H1 (cell line): Measurements from ENCODE around the gene CRACDL. TPM values are rescaled to one million over a fixed set of nuclear protein-coding genes. Genes with fewer than 3 reads are reported as not detected.

ENCODE experiments used
- CTCF ChIA-PET: fragments of 300-600 bp; sonication (Branson Sonifier 250); formaldehyde crosslinking; loops from one replicate; lab custom pipeline; 2021; ENCODE audit not compliant: partially characterized antibody; lab: Charles Lee
- POLR2A ChIA-PET: fragments of 300-600 bp; sonication (Branson Sonifier 250); formaldehyde crosslinking; loops from one replicate; lab custom pipeline; 2021; ENCODE audit warnings: inconsistent platforms; ENCODE audit not compliant: partially characterized antibody; lab: Charles Lee
- DNase-seq, 2 experiments: peaks; one replicate each; pipeline versions ENCODE4 v3.0.0 to v3.0.0-alpha.2; 2010 to 2022; ENCODE audit warnings: low spot score in 2 of 2, low read depth in 1 of 2, mixed read lengths in 1 of 2
- FAIRE-seq: peaks from 2 replicates; lab custom pipeline; 2011; peaks lifted over from hg19 to GRCh38; lab: Jason Lieb, UNC
- H2AFZ ChIP-seq: 2 replicates; pipeline ENCODE4 v1.8.1; 2012; ENCODE audit warnings: low read length, inconsistent platforms
- H2AK5ac ChIP-seq: 2 replicates; pipeline ENCODE4 v1.6.1; 2013; ENCODE audit warnings: low read depth, low read length
- H2BK120ac ChIP-seq: replicated peaks from 2 replicates; pipeline ENCODE3; 2013; ENCODE audit warnings: low read depth, low read length, inconsistent platforms
- H2BK12ac ChIP-seq: 2 replicates; pipeline ENCODE4 v1.6.1; 2013; ENCODE audit warnings: low read depth, low read length
- H2BK15ac ChIP-seq: 2 replicates; pipeline ENCODE4 v1.6.1; 2013; ENCODE audit warnings: low read length
- H2BK20ac ChIP-seq: 2 replicates; pipeline ENCODE4 v1.6.1; 2013; ENCODE audit warnings: low read length
- H2BK5ac ChIP-seq: 2 replicates; pipeline ENCODE4 v1.6.1; 2013; ENCODE audit warnings: low read depth, low read length
- H3K14ac ChIP-seq: 2 replicates; pipeline ENCODE4 v1.6.1; 2013; ENCODE audit warnings: inconsistent platforms; ENCODE audit not compliant: insufficient read length
- H3K18ac ChIP-seq: 2 replicates; pipeline ENCODE4 v1.6.1; 2013; ENCODE audit warnings: low read length; ENCODE audit errors: extremely low read depth
- H3K23ac ChIP-seq: 2 replicates; pipeline ENCODE4 v1.6.1; 2013; ENCODE audit warnings: inconsistent platforms; ENCODE audit not compliant: insufficient read length
- H3K23me2 ChIP-seq: 2 replicates; pipeline ENCODE4 v1.6.1; 2013; ENCODE audit warnings: low read depth, low read length
- H3K27ac ChIP-seq: 2 replicates; pipeline ENCODE4 v1.6.1; 2011; ENCODE audit warnings: low read depth, low read length, inconsistent platforms
- H3K27me3 ChIP-seq, 4 experiments: replicated peaks in 1 of 4; 1 replicate in 1 of 4; 2 replicates in 3 of 4; pipeline versions ENCODE4 v1.6.1 to v1.8.1; 2011 to 2013; ENCODE audit warnings: low read length in 3 of 4, mild to moderate bottlenecking in 3 of 4, inconsistent platforms in 2 of 4, mixed read lengths in 2 of 4, moderate library complexity in 1 of 4; ENCODE audit not compliant: control insufficient read depth in 3 of 4, insufficient read depth in 3 of 4; ENCODE audit errors: extremely low read depth in 1 of 4
- H3K36me3 ChIP-seq, 4 experiments: 2 replicates each; pipeline versions ENCODE4 v1.6.1 to v1.8.1; 2011 to 2013; ENCODE audit warnings: mild to moderate bottlenecking in 4 of 4, low read length in 3 of 4, moderate library complexity in 2 of 4, control low read depth in 1 of 4, inconsistent platforms in 1 of 4; ENCODE audit not compliant: insufficient read depth in 4 of 4, control insufficient read depth in 2 of 4
- H3K4ac ChIP-seq: replicated peaks from 2 replicates; pipeline ENCODE3; 2013; ENCODE audit warnings: low read length, low read depth, mixed read lengths, inconsistent platforms; ENCODE audit not compliant: insufficient read length
- H3K4me1 ChIP-seq, 4 experiments: replicated peaks in 1 of 4; 1 replicate in 1 of 4; 2 replicates in 3 of 4; pipeline versions ENCODE4 v1.6.1 to v1.8.1; 2011 to 2013; ENCODE audit warnings: low read length in 3 of 4, inconsistent platforms in 2 of 4, mixed read lengths in 1 of 4; ENCODE audit not compliant: insufficient read depth in 4 of 4, control insufficient read depth in 3 of 4
- H3K4me2 ChIP-seq, 2 experiments: 2 replicates each; pipeline versions ENCODE4 v1.6.1 to v1.8.1; 2011 to 2013; ENCODE audit warnings: low read depth in 2 of 2, low read length in 2 of 2, control low read depth in 1 of 2, inconsistent platforms in 1 of 2, mild to moderate bottlenecking in 1 of 2; ENCODE audit not compliant: insufficient read depth in 1 of 2
- H3K4me3 ChIP-seq, 4 experiments: fragments of 200-600, 300-600 bp in 1 of 4; sonication (generic), shearing (Covaris generic), sonication (Bioruptor Twin) in 1 of 4; 2 replicates each; pipeline versions ENCODE4 v1.5.1 to v1.8.1; 2011 to 2016; ENCODE audit warnings: low read length in 4 of 4, low read depth in 3 of 4, control low read depth in 2 of 4, inconsistent platforms in 2 of 4, mild to moderate bottlenecking in 2 of 4, mixed read lengths in 1 of 4, moderate library complexity in 1 of 4; ENCODE audit not compliant: insufficient read depth in 2 of 4; ENCODE audit errors: extremely low read depth in 1 of 4
- H3K56ac ChIP-seq: replicated peaks from 2 replicates; pipeline ENCODE3; 2013; ENCODE audit warnings: low read depth, mild to moderate bottlenecking, mixed read lengths, low read length, inconsistent platforms; ENCODE audit not compliant: insufficient read length
- H3K79me1 ChIP-seq: 2 replicates; pipeline ENCODE4 v1.6.1; 2013; ENCODE audit warnings: low read depth, low read length, control low read depth
- H3K79me2 ChIP-seq, 2 experiments: 2 replicates each; pipeline versions ENCODE4 v1.6.1 to v1.8.1; 2012 to 2013; ENCODE audit warnings: low read length in 2 of 2, mild to moderate bottlenecking in 2 of 2, inconsistent platforms in 1 of 2; ENCODE audit not compliant: insufficient read depth in 2 of 2, control insufficient read depth in 1 of 2
- H3K9ac ChIP-seq, 4 experiments: replicated peaks in 1 of 4; 1 replicate in 1 of 4; 2 replicates in 3 of 4; pipeline versions ENCODE4 v1.6.1 to v1.8.1; 2011 to 2013; ENCODE audit warnings: low read depth in 3 of 4, low read length in 3 of 4, control low read depth in 2 of 4, mild to moderate bottlenecking in 2 of 4, moderate library complexity in 2 of 4, inconsistent platforms in 1 of 4; ENCODE audit errors: extremely low read depth in 1 of 4
- H3K9me3 ChIP-seq, 2 experiments: 2 replicates each; pipeline versions ENCODE4 v1.6.1 to v1.8.1; 2012 to 2013; ENCODE audit warnings: mild to moderate bottlenecking in 2 of 2, moderate library complexity in 2 of 2, control low read depth in 1 of 2, inconsistent platforms in 1 of 2, low read depth in 1 of 2, low read length in 1 of 2, mixed read lengths in 1 of 2; ENCODE audit not compliant: insufficient read depth in 2 of 2
- H4K20me1 ChIP-seq, 2 experiments: replicated peaks in 1 of 2; 2 replicates each; pipeline versions ENCODE3 to v1.8.1; 2011 to 2013; ENCODE audit warnings: inconsistent platforms in 2 of 2, low read length in 2 of 2, mild to moderate bottlenecking in 1 of 2; ENCODE audit not compliant: insufficient read depth in 2 of 2, control insufficient read depth in 1 of 2
- H4K5ac ChIP-seq: 2 replicates; pipeline ENCODE4 v1.6.1; 2013; ENCODE audit warnings: low read length, low read depth, mixed read lengths, inconsistent platforms; ENCODE audit not compliant: insufficient read length
- H4K8ac ChIP-seq: 2 replicates; pipeline ENCODE4 v1.8.0; 2013; ENCODE audit warnings: mild to moderate bottlenecking, moderate library complexity, low read length, inconsistent platforms; ENCODE audit not compliant: insufficient read depth; ENCODE audit errors: extremely low read depth
- H4K91ac ChIP-seq: replicated peaks from 2 replicates; pipeline ENCODE3; 2013; ENCODE audit warnings: low read length, mixed read lengths, inconsistent platforms; ENCODE audit not compliant: insufficient read length
- HDAC6 ChIP-seq: IDR thresholded peaks from one replicate; pipeline ENCODE4 v1.7.1; 2012; ENCODE audit warnings: low read depth, mild to moderate bottlenecking, inconsistent platforms, low read length, moderate library complexity
- NANOG ChIP-seq: IDR thresholded peaks from 2 replicates; pipeline ENCODE4 v1.6.1; 2011; ENCODE audit warnings: low read length, low read depth, mild to moderate bottlenecking, inconsistent platforms; ENCODE audit not compliant: insufficient read depth, poor library complexity, severe bottlenecking
- TBP ChIP-seq: IDR thresholded peaks from 2 replicates; pipeline ENCODE4 v1.6.1; 2011; ENCODE audit warnings: low read depth, low read length, improper control_type of control experiment
- WGBS, 2 experiments: shearing (Covaris generic) in 1 of 2; methylation state at CpG; one replicate each; pipeline versions ENCODE4 v1.1.6 to v1.1.7; 2013 to 2015; ENCODE audit warnings: low lambda C conversion rate in 2 of 2, mixed read lengths in 2 of 2, inconsistent platforms in 1 of 2, low coverage in 1 of 2, missing lambda C conversion rate in 1 of 2; ENCODE audit not compliant: insufficient replicate concordance in 2 of 2, insufficient coverage in 1 of 2, insufficient read length in 1 of 2; ENCODE audit errors: extremely low coverage in 1 of 2, missing lambda C conversion rate in 1 of 2; 5-methylcytosine and 5-hydroxymethylcytosine counted together
- polyA plus RNA-seq, 7 experiments: library from polyadenylated mRNA; depleted of rRNA in 3 of 7; stranded (reverse) in 5 of 7; unstranded in 2 of 7; fragments of >200 nt in 5 of 7; fragments of 200-250 nt in 2 of 7; gene quantifications; 1 replicate in 5 of 7; 2 replicates in 1 of 7; 4 replicates in 1 of 7; pipeline versions ENCODE4 v1.2.1 to v1.2.3, GENCODE V29; 2011 to 2013; ENCODE audit warnings: missing spikeins in 2 of 7, mixed read lengths in 2 of 7
- total RNA-seq: library from RNA; stranded (reverse); fragmentation: NEBNext Ultra II Directional; extraction: Animal tissue kit (Norgen Biotek cat#: 25700); gene quantifications from 2 replicates; pipeline ENCODE4 v1.2.1, GENCODE V29; 2021
- TF ChIP-seq, protein P1 (sequence below): IDR thresholded peaks from 2 replicates; pipeline ENCODE4 v1.6.1; 2012; ENCODE audit warnings: low read length, inconsistent platforms
- TF ChIP-seq, protein P2 (sequence below): IDR thresholded peaks from 2 replicates; pipeline ENCODE4 v1.6.1; 2011; ENCODE audit warnings: low read length, improper control_type of control experiment

CRACDL gene
- total and polyA plus RNA-seq, 2 of the 8 experiments (the other 6 are each of a cell fraction or from before 2014, with no cell fraction given) = 0.07 to 0.38 TPM

DNA sequence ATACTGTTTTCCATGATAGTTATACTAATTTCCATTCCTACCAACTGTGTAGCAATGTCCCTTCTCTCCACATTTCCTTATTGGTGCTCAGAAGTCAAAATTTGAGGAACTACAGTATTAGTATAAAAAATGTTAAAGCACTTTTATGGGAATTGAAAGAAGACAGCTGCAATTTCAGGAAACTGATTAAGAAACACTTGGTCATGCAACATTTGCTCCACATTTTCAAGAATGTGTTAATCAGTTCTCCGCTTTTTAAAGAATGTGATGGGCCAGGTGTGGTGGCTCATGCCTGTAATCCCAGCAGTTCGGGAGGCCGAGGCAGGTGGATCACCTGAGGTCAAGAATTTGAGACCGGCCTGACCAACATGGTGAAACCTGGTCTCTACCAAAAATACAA is 171.5 kb downstream of the CRACDL start:
- POLR2A ChIA-PET = no interaction called here
- Histone ChIP-seq H3K56ac (no peak overlapping the region), H3K4ac (no peak overlapping the region), H3K14ac (no peak overlapping the region), H4K5ac (no peak overlapping the region), H3K4me2 (no peak overlapping the region), H3K23me2 (no peaks in the 10 kb centered on the region), H2BK20ac (no peak overlapping the region), H2BK15ac (no peak overlapping the region), H2AK5ac (no peak overlapping the region), H3K27ac (no peak overlapping the region), H4K8ac (no peak overlapping the region; the same call in 1 of the 2 replicates), H2BK12ac (no peak overlapping the region), H3K4me3 (no peak overlapping the region), H3K9me3 (no peaks in the 10 kb centered on the region), H3K4me1 (no peaks in the 10 kb centered on the region), H3K79me2 (no peaks in the 10 kb centered on the region), H3K27me3 (no peaks in the 10 kb centered on the region), H4K91ac (no peak overlapping the region), H3K79me1 (no peaks in the 10 kb centered on the region), H3K23ac (no peak overlapping the region), H3K9ac (no peak overlapping the region), H3K18ac (no peak overlapping the region), H2BK5ac (no peak overlapping the region), H3K36me3 (no peaks in the 10 kb centered on the region), H4K20me1 (no peaks in the 10 kb centered on the region), H2BK120ac (no peak overlapping the region), H2AFZ (no peak overlapping the region)
- FAIRE-seq (no peak), DNase-seq (no peak)
- TF ChIP-seq HDAC6 (no peak), TBP (no peak), NANOG (no peak)
- TF ChIP-seq, protein P1, sequence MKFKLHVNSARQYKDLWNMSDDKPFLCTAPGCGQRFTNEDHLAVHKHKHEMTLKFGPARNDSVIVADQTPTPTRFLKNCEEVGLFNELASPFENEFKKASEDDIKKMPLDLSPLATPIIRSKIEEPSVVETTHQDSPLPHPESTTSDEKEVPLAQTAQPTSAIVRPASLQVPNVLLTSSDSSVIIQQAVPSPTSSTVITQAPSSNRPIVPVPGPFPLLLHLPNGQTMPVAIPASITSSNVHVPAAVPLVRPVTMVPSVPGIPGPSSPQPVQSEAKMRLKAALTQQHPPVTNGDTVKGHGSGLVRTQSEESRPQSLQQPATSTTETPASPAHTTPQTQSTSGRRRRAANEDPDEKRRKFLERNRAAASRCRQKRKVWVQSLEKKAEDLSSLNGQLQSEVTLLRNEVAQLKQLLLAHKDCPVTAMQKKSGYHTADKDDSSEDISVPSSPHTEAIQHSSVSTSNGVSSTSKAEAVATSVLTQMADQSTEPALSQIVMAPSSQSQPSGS = no peak
- TF ChIP-seq, protein P2, sequence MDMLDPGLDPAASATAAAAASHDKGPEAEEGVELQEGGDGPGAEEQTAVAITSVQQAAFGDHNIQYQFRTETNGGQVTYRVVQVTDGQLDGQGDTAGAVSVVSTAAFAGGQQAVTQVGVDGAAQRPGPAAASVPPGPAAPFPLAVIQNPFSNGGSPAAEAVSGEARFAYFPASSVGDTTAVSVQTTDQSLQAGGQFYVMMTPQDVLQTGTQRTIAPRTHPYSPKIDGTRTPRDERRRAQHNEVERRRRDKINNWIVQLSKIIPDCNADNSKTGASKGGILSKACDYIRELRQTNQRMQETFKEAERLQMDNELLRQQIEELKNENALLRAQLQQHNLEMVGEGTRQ = no peak
- WGBS, 2 experiments = 85% methylated on average over 4 of the region's 4 CpGs; no CpG with 5 or more reads in 1 of the 2 experiments
- CTCF ChIA-PET = interaction anchor here (0.9 kb wide), 1 partner anchor 12 kb away, joined by 3 read pairs; no protein-coding TSS in a partner anchor
